Measurements from ENCODE around the gene KIFAP3.

KIFAP3 gene

DNA sequence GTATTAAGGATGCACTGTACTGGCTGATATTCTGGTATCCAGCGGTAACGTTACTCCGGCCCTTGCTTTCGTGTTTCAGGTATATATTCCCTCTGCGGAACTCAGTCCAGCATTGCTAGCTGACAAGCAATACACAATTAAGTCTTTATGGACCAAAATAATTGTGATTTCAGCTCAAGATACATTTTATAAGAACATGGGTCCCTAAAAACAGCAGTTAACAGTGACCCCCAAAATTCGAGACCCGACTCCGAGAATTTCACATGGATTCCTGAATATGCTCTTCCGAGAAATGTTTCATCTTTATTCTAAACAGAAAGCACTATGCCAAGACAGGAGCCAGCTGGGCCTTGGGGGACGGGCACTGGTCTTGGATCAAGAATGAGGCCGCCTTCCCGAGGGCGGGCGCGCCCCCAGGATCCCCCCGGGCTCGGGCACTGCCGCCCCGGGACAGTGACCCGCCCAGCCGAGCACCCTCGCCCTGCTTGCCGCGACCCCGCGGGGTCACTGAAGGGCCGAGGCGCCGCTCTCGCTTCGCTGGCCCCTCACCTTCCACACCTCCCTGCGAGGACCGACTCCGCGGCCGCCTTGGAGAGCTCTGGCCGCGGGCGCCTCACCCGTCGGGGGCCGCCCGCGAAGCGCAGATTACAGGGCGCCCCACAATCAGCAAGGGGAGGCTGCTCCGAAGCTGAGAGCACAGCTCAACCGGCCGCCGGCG lies 181.4 kb downstream of the KIFAP3 start:
- peak overlapping the region; percentile 88 for H2AFZ ChIP-seq (ENCODE audit: low read depth, low read length)
- peak overlapping the region; percentile 87 for H2BK15ac ChIP-seq (ENCODE audit: low read depth, poor library complexity, severe bottlenecking)
- H3K4me2 ChIP-seq (ENCODE audit: low read length, poor library complexity, severe bottlenecking), result peak overlapping the region; percentile 72
- peak overlapping the region; percentile 88 for H2BK5ac ChIP-seq (ENCODE audit: low read depth, low read length, poor library complexity, severe bottlenecking)
- H4K91ac ChIP-seq (ENCODE audit: low read length), result peak overlapping the region; percentile 87
- peak overlapping the region; percentile 93 to 97 for H3K18ac ChIP-seq (ENCODE audit: low read depth in 1 of 2, low read length in 2 of 2)
- H3K9me3 ChIP-seq (ENCODE audit: control insufficient read depth, low read length), result no peaks in the 10 kb centered on the region
- peaks cover 3% of the 10 kb centered on the region for H3K79me1 ChIP-seq (replicated peaks; ENCODE audit: low read length, poor library complexity, severe bottlenecking)
- peak; percentile 59 for DNase-seq
- H3K4me3 ChIP-seq (ENCODE audit: insufficient read depth in 1 of 2, low read depth in 1 of 2, low read length in 2 of 2), result peak overlapping the region; percentile 89 to 91
- H3K14ac ChIP-seq (ENCODE audit: low read length in 2 of 2), result peak overlapping the region in 1 of 2 experiments; percentile 88
- peak overlapping the region in 1 of 2 experiments; percentile 51 for H3K23ac ChIP-seq (ENCODE audit: low read length in 2 of 2)
- H2BK12ac ChIP-seq (ENCODE audit: low read length in 2 of 2), result peak overlapping the region in 1 of 2 experiments; percentile 16
- peaks cover 3% of the 10 kb centered on the region for H3K4me1 ChIP-seq (ENCODE audit: control insufficient read depth, insufficient read depth, low read depth, low read length)
- peak overlapping the region; percentile 66 for H4K8ac ChIP-seq (ENCODE audit: low read length)
- H3K36me3 ChIP-seq (ENCODE audit: control insufficient read depth in 1 of 2, insufficient read depth in 2 of 2, low read depth in 1 of 2, low read length in 2 of 2), result peaks cover 0 to 10% of the 10 kb centered on the region in 2 experiments
- H3K27me3 ChIP-seq (ENCODE audit: control insufficient read depth in 1 of 2, insufficient read depth in 1 of 2, low read length in 2 of 2), result peaks cover 0 to 6% of the 10 kb centered on the region in 2 experiments
- WGBS, result 1% methylated on average over 44 of the region's 51 CpGs
- peak overlapping the region; percentile 92 for H3K4ac ChIP-seq (ENCODE audit: low read depth in 1 of 2, low read length in 2 of 2)
- H2AK5ac ChIP-seq (ENCODE audit: low read length, severe bottlenecking), result no peak overlapping the region
- no peak overlapping the region for H3K27ac ChIP-seq (ENCODE audit: low read length, poor library complexity, severe bottlenecking)
- H2BK120ac ChIP-seq (ENCODE audit: low read depth, low read length), result peak overlapping the region; percentile 86
- peak overlapping the region; percentile 99 for H3K9ac ChIP-seq (ENCODE audit: low read length)

DNA sequence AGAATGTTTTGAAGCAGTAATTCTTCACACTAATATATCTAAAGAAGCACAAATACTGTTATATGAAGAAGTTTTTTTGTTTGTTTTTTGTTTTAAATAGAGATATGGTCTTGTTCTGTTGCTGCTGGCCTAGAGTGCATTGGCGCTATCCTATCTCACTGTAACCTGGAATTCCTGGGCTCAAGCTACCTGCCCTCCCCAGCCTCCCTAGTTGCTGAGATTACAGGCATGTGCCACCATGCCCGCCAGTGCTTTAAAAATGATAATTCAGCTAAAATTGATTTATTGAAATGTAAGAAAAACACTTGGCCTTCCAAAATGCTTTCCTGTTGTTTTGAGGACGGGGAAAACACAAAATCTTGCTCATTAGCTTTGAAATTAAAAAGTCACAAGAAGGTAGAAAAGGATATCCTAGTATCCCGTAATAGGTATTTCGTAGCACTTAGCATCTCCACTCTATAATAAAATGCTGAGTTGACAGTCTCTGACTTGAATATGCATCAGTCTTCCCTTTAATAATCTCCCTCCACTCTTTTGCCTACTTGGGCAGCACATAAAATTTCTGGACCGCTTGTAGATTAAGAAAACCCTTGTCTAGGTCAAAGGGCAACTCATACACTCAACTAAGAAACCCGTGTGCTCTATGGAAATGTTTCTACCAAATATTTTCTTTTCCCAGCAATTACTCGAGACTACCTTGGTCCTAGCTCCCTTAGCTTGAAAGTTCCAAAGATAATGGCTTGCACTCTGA lies 182.1 kb downstream of the KIFAP3 start:
- Histone ChIP-seq H3K9ac (ENCODE audit: low read length) (peak overlapping the region; percentile 99), H2BK120ac (ENCODE audit: low read depth, low read length) (no peak overlapping the region), H2BK5ac (ENCODE audit: low read depth, low read length, poor library complexity, severe bottlenecking) (no peak overlapping the region), H3K4ac (ENCODE audit: low read depth in 1 of 2, low read length in 2 of 2) (no peak overlapping the region), H3K79me1 (replicated peaks; ENCODE audit: low read length, poor library complexity, severe bottlenecking) (peaks cover 5% of the 10 kb centered on the region), H3K4me1 (ENCODE audit: control insufficient read depth, insufficient read depth, low read depth, low read length) (peaks cover 3% of the 10 kb centered on the region), H3K36me3 (ENCODE audit: control insufficient read depth in 1 of 2, insufficient read depth in 2 of 2, low read depth in 1 of 2, low read length in 2 of 2) (peaks cover 0 to 17% of the 10 kb centered on the region in 2 experiments), H3K27me3 (ENCODE audit: control insufficient read depth in 1 of 2, insufficient read depth in 1 of 2, low read length in 2 of 2) (peaks cover 0 to 4% of the 10 kb centered on the region in 2 experiments), H3K23ac (ENCODE audit: low read length in 2 of 2) (no peak overlapping the region), H2AK5ac (ENCODE audit: low read length, severe bottlenecking) (no peak overlapping the region), H3K14ac (ENCODE audit: low read length in 2 of 2) (no peak overlapping the region), H2BK12ac (ENCODE audit: low read length in 2 of 2) (no peak overlapping the region), H3K18ac (ENCODE audit: low read depth in 1 of 2, low read length in 2 of 2) (no peak overlapping the region), H4K91ac (ENCODE audit: low read length) (no peak overlapping the region), H2BK15ac (ENCODE audit: low read depth, poor library complexity, severe bottlenecking) (no peak overlapping the region), H3K9me3 (ENCODE audit: control insufficient read depth, low read length) (no peaks in the 10 kb centered on the region), H3K4me2 (ENCODE audit: low read length, poor library complexity, severe bottlenecking) (peak overlapping the region; percentile 72), H4K8ac (ENCODE audit: low read length) (no peak overlapping the region), H3K27ac (ENCODE audit: low read length, poor library complexity, severe bottlenecking) (no peak overlapping the region), H2AFZ (ENCODE audit: low read depth, low read length) (no peak overlapping the region), H3K4me3 (ENCODE audit: insufficient read depth in 1 of 2, low read depth in 1 of 2, low read length in 2 of 2) (peak overlapping the region in 1 of 2 experiments; percentile 89)
- 68% methylated on average over 7 of the region's 8 CpGs for WGBS
- no peak for DNase-seq

DNA sequence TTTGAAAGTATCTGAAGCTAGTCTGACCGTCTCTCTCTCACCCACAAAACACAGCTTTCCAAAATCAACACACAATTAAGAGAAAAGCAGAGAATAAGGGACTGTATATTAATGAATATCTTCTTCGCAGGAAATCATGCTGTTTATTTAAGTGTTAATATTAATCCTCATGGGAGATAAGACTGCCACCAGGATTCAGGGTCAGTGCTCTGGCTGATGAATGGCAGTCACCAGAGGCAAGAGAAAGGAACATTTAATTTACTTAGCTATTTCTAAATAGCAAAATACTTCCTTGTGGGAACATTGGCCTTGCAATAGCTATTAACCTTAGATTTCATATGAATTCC lies 183.0 kb downstream of the KIFAP3 start:
- no peaks in the 10 kb centered on the region for H3K27me3 ChIP-seq (ENCODE audit: control insufficient read depth in 1 of 2, insufficient read depth in 1 of 2, low read length in 2 of 2)
- H3K36me3 ChIP-seq (ENCODE audit: control insufficient read depth in 1 of 2, insufficient read depth in 2 of 2, low read depth in 1 of 2, low read length in 2 of 2), result peaks cover 0 to 25% of the 10 kb centered on the region in 2 experiments
- H2BK12ac ChIP-seq (ENCODE audit: low read length in 2 of 2), result no peak overlapping the region
- no peak overlapping the region for H3K23ac ChIP-seq (ENCODE audit: low read length in 2 of 2)
- H4K91ac ChIP-seq (ENCODE audit: low read length), result no peak overlapping the region
- H3K4ac ChIP-seq (ENCODE audit: low read depth in 1 of 2, low read length in 2 of 2), result no peak overlapping the region
- H3K27ac ChIP-seq (ENCODE audit: low read length, poor library complexity, severe bottlenecking), result peak overlapping the region; percentile 30
- peak; percentile 14 for DNase-seq
- peaks cover 3% of the 10 kb centered on the region for H3K4me1 ChIP-seq (ENCODE audit: control insufficient read depth, insufficient read depth, low read depth, low read length)
- H3K18ac ChIP-seq (ENCODE audit: low read depth in 1 of 2, low read length in 2 of 2), result no peak overlapping the region
- no peak overlapping the region for H2BK5ac ChIP-seq (ENCODE audit: low read depth, low read length, poor library complexity, severe bottlenecking)
- H2AFZ ChIP-seq (ENCODE audit: low read depth, low read length), result no peak overlapping the region
- H2BK120ac ChIP-seq (ENCODE audit: low read depth, low read length), result no peak overlapping the region
- H3K9ac ChIP-seq (ENCODE audit: low read length), result no peak overlapping the region
- no peak overlapping the region for H3K4me3 ChIP-seq (ENCODE audit: insufficient read depth in 1 of 2, low read depth in 1 of 2, low read length in 2 of 2)
- no peak overlapping the region for H4K8ac ChIP-seq (ENCODE audit: low read length)
- no peak overlapping the region for H2BK15ac ChIP-seq (ENCODE audit: low read depth, poor library complexity, severe bottlenecking)
- H3K79me1 ChIP-seq (replicated peaks; ENCODE audit: low read length, poor library complexity, severe bottlenecking), result peaks cover 5% of the 10 kb centered on the region
- no CpG with 5 or more reads among the region's 2 CpGs for WGBS
- H3K14ac ChIP-seq (ENCODE audit: low read length in 2 of 2), result no peak overlapping the region
- peak overlapping the region; percentile 35 for H3K4me2 ChIP-seq (ENCODE audit: low read length, poor library complexity, severe bottlenecking)
- no peak overlapping the region for H2AK5ac ChIP-seq (ENCODE audit: low read length, severe bottlenecking)
- H3K9me3 ChIP-seq (ENCODE audit: control insufficient read depth, low read length), result no peaks in the 10 kb centered on the region

All from mesenchymal stem cell (in vitro differentiated cells and primary cell).